Measurements from ENCODE around the gene ZC3H12D. TPM values are rescaled to one million over a fixed set of nuclear protein-coding genes. Genes with fewer than 3 reads are reported as not detected.

ZC3H12D gene
- total and polyA plus RNA-seq, 2 of the 8 experiments (the other 6 are each of a cell fraction or from before 2014, with no cell fraction given): 0.05 to 0.07 TPM

DNA sequence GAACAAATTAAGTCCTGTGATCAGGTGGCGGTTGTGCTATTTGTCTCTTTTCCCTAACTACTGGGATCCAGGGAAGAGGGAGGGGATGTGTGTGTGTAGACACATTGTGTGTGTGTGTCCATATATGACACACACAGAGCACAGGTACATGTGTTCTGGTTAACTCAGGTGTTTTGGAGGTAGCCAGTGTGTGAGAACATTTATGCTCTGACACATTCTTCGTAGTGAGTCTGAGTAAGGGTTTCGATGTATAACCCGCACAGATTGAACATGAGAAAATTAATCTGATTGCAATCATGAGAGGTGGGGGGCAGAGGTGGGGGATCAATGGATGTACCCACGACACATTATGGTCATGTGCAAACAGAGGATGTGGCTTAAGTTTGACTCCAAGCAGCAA is 12.6 kb downstream of the ZC3H12D start (continued):
- TF ChIP-seq MAFK (IDR thresholded peaks at IDR 0.05; ENCODE audit: low read depth, low read length): no peak
- no peak for TF ChIP-seq KDM4A (IDR thresholded peaks at IDR 0.05; ENCODE audit: low read depth, low read length, severe bottlenecking)
- no peak for TF ChIP-seq POU5F1 (IDR thresholded peaks at IDR 0.05; ENCODE audit: low read depth, low read length)
